HG03378 (cell line): ENCODE results near the gene OR7C1.
"Not testable (repeated sequence)": the region's sequence is repeated elsewhere in the genome, so short reads cannot be mapped to it uniquely, and the experiment has no call there.

Experiments used
- ATAC-seq: cut with Tn5 transposase; IDR thresholded peaks from one replicate; pipeline ENCODE4 v1.9.1; 2021; ENCODE audit warnings: mild to moderate bottlenecking, moderate library complexity; ENCODE audit not compliant: unreplicated experiment

The OR7C1 gene

DNA sequence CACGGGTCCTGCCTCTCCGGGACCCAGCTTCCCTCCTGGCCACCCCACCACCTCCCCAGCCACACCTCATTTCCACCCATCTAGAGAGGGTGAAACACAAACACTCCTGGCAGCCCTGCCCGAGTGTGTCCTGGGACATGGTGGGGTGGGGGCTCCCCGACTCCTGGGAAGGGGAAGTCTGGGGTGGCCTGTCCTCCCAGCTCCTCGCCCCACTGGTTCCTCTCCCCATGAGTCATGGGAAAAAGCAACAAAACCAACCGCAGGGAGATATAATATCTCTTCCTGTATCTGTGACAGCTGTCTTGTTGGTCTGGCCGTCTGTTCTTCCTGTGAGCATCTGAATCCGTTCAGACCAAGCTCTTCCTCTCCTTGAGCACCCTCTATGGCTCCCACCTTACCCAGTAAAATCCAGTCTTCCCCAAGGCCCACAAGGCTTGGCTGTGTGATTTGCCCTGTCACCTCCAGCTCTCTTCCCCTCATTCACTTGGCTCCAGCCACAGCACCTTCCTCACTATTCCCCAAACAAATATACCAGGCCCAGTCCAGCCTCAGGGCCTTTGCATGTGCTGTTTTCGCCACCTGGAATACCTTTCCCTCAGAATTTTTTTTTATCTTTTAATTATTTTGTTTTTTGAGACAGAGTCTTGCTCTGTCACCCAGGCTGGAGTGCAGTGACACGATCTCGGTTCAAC is 49.7 kb downstream of the OR7C1 start:
- not testable (repeated sequence) for ATAC-seq

DNA sequence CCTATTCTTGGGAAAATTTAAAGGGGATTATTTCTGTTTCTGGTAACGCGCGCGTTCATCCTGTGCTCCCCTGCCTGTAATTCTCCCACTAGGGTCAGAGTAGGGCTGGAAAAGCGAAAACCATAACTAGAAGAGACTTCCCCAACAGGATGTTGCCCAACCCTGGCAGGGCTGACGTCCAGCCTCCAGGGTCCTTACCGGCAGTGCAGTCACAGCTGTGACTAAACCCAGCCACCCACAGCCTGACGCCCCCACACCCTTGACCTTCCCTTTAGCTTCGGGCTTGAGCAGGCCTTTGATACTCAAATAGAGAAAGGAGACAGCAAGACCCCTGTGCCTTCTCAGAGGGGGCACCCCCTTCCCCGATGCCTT is 50.3 kb downstream of the OR7C1 start:
- not testable (repeated sequence) for ATAC-seq

DNA sequence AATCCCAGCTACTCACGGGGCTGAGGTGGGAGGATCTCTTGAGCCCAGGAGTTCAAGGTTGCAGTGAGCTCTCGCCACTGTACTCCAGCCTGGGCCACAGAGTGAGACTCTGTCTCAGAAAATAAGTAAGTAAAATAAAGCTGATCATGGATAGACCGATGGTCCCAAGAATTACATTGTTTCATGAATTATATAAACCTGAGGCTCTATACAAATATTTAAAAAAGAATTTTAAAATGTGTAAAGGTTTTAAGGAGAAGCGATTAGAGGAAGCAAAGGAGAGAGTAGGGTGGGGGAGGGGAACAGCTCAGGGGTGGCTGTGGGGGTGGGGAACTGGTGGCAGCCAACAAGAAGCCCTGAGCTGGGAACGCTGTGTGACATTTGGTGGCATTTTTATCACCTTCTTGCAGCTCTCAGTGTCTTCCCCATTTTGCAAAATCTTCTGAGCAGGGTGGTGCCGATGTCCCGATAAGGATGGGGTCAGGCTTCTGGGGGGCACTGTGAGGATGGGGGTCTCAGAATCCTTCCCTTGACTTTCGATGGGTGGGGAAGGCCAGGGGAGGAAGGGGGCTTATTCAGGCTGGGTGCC is 51.5 kb downstream of the OR7C1 start:
- not testable (repeated sequence) for ATAC-seq

DNA sequence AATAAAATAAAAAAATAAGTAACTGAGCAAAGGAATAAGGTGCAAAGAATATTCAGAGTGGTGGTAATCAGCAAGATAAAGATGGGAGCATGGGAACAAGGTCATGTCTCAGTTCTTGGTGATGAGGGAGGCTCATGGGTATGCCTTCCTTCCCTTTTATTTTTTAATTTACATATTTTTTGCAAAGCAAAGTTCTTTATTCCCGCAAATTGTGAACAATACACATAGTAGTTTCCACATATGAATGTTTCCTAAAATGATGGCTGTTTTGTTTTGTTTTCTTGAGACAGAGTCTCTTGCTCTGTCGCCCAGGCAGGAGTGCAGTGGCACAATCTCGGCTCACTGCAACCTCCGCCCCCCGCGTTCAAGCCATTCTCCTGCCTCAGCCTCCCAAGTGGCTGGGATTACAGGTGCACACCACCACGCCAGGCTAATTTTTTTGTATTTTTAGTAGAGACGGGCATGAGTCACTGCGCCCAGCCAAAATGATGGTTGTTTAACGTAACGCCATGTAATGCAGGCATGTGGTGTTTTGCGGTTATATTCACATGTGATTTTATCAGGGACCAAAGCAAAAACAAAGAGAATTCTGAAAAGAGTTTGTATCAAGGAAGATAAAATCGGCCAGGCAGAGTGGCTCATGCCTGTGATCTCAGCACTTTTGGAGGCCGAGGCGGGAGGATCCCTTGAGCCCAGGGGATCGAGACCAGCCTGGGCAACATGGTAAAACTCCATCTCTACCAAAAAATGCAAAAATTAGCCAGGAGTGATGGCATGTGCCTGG is 52.2 kb downstream of the OR7C1 start:
- ATAC-seq, result no peak

DNA sequence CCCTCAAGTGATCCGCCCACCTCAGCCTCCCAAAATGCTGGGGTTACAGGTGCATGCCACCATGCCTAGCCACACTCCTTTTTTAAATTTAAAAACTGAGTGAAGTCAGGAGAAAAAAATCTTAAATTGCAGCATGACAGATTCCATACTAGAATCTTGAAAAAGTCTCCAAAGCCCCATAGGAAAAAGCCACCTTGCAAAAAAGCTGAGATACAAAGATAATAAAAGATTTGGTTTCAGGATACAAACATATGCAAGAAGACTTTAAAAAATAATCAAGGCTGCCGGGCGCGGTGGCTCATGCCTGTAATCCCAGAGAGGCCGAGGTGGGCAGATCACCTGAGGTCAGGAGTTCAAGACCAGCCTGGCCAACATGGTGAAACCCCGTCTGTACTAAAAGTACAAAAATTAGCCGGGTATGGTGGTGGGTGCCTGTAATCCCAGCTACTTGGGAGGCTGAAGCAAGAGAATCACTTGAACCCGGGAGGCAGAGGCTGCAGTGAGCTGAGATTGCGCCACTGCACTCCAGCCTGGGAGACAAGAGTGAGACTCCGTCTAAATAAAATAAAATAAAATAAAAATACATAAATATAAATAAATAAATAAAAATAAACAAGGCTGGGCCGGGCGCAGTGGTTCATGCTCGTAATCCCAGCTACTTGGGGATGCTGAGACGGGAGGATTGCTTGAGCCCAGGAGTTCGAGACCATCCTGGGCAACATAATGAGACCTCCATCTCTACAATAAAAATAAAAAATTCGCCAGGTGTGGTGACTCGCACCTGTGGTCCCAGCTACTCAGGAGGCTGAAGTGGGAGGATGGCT is 53.1 kb downstream of the OR7C1 start:
- not testable (repeated sequence) for ATAC-seq

DNA sequence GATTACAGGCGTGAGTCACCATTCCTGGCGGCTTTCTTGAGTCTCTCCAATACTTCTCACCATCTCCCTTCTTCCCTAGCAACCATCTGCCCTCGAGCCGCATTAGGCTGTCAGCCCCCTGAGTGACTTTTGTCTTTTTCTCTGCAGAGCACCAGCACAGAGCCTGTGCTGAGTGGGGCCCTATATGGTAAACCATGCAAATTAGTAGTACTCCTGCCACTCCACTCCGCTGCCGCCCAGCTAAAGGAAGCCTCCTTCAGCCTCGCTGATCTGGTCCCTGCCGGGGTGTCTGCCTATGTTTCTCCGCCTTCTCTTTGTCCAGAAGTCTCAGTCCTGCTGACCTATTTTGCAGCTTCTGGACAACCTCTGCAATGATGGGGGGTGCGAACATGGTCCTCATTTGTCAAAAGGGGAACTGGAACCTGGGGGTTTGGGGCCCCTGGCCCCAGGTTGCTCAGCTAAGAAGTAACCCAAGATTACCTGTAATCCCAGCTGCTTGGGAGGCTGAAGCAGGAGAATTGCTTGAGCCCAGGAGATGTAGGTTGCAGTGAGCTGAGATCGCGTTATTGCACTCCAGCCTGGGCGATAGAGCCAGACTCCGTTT is 54.3 kb downstream of the OR7C1 start:
- not testable (repeated sequence) for ATAC-seq

DNA sequence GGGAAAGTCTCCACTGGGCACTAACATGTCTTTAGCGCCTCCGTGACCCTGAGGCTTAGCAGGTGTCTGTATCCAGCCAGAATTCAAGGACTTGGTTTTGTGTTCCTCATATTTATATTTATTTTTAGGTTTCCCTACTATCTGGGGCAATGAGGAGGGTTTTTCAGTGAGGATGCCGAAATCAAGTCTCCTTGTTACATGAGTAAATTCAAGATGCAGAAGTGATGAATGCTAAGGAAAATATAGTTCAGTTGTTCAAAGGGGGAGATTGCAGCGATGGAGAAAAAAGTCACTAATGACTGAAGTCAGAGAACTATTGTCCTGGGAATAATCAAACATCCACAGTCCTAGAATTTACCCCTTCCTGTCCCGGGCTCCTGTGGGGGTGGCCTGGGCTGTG is 55.8 kb downstream of the OR7C1 start:
- ATAC-seq, result no peak

DNA sequence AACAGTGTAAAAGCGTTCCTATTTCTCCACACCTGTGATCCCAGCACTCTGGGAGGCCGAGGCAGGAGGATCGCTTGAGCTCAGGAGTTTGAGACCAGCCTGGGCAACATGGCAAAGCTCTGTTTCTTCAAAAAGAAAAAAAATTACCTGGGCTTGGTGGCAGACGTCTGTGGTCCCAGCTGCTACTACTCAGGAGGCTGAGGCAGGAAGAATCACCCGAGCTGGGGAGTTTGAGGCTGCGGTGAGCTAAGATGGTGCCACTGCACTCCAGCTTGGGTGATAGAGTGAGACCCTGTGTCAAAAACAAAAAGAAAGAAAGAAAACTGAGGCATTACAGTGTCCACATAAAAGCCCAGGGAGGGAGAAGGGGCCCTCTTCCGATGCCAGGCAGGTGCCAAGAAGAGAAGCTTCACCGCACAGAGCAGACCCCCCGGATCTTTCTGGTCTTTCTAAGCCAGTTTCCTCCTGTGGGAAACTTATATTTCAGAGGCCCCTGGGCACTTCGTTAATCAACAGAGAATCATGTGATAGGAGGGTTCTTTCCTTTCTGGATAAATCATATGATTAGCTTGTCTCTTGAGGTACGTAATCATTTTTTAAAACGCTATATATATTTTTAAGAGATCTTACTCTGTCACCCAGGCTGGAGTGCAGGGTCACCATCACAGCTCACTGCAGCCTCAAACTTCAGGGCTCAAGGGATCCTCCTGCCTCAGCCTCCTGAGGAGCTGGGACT is 56.7 kb downstream of the OR7C1 start, which contains the start of gene ADGRE2:
ADGRE2 (minus strand) TSS at position 451 of the 736 bp plus-strand sequence. CDS start 1,804 bp downstream, outside the sequence.
- not testable (repeated sequence) for ATAC-seq

DNA sequence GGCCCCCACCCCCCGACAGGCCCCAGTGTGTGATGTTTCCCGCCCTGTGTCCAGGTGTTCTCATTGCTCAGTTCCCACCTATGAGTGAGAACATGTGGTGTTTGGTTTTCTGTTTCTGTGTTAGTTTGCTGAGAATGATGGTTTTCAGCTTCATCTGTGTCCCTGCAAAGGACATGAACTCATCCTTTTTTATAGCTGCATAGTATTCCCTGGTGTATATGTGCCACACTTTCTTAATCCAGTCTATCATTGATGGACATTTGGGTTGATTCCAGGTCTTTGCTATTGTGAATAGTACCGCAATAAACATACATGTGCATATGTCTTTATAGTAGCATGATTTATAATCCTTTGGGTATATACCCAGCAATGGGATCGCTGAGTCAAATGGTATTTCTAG is 57.3 kb downstream of the OR7C1 start:
- ATAC-seq, result not testable (repeated sequence)

DNA sequence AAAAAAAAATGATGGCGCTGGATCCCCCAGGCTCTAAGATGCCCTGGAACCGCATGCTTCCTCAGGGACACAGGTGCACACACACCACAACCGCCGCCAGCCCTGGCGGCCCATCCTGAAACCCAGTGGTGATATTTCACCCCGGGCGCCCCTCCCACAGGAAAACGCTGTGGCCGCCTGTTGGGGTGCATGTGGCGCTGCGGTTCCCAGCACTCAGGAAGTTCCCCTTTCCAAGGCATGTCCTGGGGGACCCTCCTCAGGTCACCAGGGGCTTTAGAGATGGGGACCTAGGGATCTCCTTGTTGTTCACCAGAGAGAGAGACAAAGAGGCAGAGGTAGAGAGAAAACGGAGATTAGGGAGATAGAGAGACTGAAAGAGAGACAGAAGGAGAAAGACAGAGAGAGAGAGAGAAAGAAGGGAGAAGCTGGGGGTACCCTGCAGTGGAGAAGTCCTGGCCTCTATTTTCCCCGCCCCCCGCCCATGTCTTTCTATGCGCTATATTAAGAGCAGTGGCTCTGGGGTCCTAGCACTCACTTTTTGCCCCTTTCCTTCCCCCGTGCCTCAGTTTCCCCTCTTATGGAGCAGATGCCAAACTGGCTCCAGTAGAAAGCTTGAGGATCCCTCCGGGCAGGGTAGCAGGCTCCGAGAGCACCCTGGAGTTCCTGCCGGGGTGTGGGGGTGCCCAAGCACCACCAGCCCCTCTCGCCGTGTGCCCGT is 59.0 kb downstream of the OR7C1 start:
- ATAC-seq, result no peak

DNA sequence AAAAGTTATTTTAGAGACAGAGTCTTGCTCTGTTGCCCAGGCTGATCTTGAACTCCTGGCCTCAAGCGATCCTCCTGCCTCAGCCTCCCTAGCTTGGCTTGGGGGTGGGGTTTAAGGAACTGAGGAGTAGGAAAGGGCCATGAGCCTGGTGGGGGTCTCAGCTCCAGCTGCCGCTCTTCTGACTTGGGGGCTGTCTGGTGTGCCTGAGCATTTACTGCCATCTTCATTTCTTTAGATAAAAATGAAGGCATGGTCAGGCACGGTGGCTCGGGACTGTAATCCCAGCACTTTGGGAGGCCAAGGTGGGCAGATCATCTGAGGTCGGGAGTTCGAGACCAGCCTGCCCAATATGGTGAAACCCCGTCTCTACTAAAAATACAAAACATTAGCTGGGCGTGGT is 59.7 kb downstream of the OR7C1 start:
- not testable (repeated sequence) for ATAC-seq

DNA sequence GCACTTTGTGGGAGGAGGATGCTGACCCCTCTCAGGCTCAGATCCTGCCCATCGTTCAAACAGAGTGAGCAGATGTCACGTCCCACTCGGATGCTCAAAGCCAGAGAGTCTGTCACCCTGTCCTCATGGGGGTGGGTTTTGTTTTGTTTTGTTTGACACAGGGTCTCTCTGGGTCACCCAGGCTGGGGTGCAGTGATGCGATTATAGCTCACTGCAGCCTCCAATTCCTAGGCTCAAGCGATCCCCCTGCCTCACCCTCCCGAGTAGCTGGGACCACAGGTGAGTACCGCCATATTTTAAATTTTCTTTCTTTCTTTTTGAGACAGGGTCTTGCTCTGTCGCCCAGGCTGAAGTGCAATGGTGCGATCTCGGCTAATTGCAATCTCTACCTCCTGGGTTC is 60.6 kb downstream of the OR7C1 start:
- ATAC-seq, result no peak

DNA sequence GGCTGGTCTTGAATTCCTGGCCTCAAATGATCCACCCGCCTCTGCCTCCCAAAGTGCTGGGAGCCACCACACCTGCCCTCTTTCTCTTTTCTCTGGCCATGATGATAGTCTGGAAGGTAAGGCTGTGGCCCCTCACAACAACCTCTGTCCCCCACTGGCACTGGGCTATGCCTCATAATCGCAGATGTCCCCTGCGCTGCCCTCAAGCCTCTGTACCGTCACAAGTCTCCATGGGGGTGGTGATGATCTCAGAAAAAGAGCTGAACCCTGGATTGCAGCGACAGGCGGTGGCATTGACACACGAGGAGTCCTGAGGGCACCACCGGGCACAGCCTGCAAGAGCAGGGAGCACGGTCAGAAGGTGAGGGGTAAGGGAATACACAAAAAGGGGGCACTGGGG is 61.3 kb downstream of the OR7C1 start:
- ATAC-seq, result not testable (repeated sequence)

DNA sequence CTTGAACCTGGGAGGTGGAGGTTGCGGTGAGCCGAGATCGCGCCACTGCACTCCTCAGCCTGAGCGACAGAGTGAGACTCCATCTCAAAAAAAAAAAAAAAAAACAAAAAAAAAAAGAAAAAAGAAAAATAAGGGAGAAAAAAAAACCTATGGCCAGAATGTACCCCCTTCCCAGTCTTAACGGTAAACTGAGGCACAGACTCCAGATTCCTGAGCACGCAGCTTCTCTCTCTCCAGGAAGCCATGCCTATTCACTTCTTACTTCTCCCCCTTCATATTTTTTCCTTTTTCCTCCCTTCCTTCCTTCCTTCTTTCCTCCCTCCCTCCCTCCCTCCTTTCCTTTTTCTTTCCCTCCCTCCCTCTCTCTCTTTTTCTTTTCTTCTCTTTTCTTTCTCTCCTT is 62.0 kb downstream of the OR7C1 start:
- ATAC-seq, result no peak

DNA sequence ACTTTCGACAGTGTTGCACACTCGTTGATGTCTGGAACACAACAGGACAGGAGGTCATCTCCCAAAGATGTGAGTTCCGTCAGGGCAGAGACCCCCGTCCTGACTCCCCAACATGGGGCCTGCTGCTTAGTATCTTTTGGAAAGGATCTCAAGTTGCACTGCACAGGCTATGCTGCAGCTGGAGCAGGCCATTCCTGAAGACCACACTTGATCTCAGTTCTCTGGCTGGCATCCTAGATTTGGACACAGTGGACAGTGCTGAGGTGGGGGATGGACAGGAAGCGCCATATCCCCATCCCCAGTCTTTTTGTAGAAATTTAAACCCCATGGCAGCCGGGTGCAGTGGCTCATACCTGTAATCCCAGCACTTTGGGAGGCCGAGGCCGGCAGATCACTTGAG is 62.5 kb downstream of the OR7C1 start:
- no peak for ATAC-seq

DNA sequence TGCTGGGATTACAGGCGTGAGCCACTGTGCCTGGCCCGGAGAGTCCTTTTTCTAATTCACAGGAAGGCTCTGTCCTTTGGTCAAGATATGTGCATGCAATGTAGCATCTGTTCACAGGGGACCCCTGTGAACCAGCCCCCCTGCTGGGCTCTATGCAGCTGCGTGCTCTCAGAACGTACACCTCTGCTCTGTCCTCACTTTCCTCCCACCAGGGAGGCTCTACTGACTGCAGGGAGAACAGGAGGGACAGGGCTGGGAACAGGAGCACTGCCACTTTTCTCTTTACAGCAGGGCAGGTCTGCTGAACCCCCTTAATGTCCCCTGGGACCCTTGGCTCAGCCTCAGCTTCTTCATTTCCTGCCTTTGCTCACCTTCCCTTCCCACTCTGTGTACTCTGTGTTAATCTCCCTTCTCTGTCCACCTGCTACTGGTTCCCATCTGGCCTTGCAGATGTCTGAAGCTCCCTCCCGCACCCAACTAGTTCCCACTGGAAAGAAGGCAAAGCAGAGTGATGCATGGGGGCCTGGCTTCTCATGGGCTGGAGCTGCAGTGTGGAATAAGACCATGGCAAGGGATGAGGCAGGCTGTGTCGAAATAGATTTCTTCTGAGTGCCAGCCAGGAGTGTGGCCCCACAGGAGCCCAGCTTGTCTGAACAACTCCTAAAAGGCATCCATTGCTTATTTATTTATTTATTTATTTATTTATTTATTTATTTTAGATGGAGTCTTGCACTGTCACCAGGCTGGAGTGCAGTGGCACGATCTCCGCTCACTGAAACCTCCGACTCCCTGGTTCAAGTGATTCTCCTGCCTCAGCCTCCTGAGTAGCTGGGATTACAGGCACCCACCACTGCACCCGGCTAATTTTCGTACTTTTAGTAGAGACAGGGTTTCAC is 63.8 kb downstream of the OR7C1 start:
- no peak for ATAC-seq

DNA sequence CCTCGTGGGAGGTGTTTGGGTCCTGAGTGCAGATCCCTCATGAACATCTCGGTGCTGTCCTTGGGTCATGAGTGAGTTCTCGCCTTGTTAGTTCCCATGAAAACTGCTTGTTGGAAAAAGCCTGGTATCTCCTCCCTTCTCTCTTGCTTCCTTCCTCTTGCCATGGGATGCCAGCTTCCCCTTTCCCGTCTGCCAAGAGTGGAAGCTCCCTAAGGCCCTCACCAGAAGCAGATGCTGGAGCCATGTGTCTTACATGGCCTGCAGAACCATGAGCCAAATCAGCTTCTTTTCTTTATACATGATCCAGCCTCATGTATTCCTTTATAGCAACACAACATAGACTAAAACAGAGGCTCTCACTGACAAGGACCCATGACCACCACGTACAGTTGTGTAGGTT is 64.8 kb downstream of the OR7C1 start:
- no peak for ATAC-seq

DNA sequence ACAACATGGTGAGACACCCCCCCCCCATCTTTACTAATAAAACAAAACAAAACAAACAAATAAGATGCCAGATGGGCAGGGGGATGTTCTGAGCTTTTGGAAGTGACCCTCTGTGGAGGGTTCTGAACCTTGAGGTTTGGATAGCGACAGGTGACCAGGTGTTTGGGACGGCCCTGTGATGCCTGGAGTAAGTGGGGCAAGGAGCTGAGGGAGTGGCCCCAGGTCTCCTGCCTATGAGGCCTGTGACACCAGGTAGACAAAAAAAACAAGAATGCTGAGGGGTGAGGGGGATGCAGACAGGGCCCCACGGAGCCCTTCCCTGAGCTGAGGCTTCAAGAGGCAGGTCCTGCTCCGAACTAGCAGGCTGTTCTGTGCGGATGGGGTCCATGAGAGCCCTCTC is 65.8 kb downstream of the OR7C1 start:
- ATAC-seq, result no peak
